Measurements from ENCODE around the gene TIAL1. TPM values are rescaled to one million over a fixed set of nuclear protein-coding genes. Genes with fewer than 3 reads are reported as not detected.

The TIAL1 gene
- total and polyA plus RNA-seq, 2 donors (not counting 3 experiments of a cell fraction or from before 2014, with no cell fraction given) = 57.7 to 150 TPM

- ChIA-PET CTCF (no interaction called here), POLR2A (no interaction called here)
- dilution Hi-C loops (cut with MboI; ENCODE audit: extremely low pct_ligation_motif_present, low sequenced_read_pairs) = no loop called here
Observed at GRCh38 chr10:119640384-119640783, 43.6 kb upstream of the TIAL1 start.

More at GRCh38 chr10:119640384-119640783, 43.6 kb upstream of the TIAL1 start:
- no peaks in the 10 kb centered on the region for H3K4me1 ChIP-seq (ENCODE audit: control insufficient read depth, extremely low read depth, insufficient read depth, low read length)
- H3K79me2 ChIP-seq (ENCODE audit: control insufficient read depth, insufficient read depth, low read length) = no peaks in the 10 kb centered on the region
- H3K9me3 ChIP-seq (replicated peaks; ENCODE audit: control insufficient read depth, insufficient read depth, low read length) = no peaks in the 10 kb centered on the region
- H3K4me2 ChIP-seq (ENCODE audit: insufficient read depth, low read length) = no peak overlapping the region
- H3K36me3 ChIP-seq (ENCODE audit: control insufficient read depth in 2 of 2, extremely low read depth in 1 of 2, insufficient read depth in 2 of 2, low read length in 2 of 2) = no peaks in the 10 kb centered on the region
- no peak overlapping the region for H3K4me3 ChIP-seq (replicated peaks in 1 of 3; ENCODE audit: insufficient read depth in 1 of 3, low read depth in 1 of 3, low read length in 3 of 3)
- FAIRE-seq (no peak), DNase-seq (ENCODE audit: low read depth, low spot score) (no peak)
- H3K9me1 ChIP-seq (replicated peaks; ENCODE audit: control insufficient read depth, extremely low read depth, insufficient read depth, low read length) = no peaks in the 10 kb centered on the region
- intact Hi-C loops (cut with micrococcal nuclease) = no loop called here
- BruUV-seq (replicated peaks) = no TSS peak
- no peaks in the 10 kb centered on the region for H4K20me1 ChIP-seq (replicated peaks; ENCODE audit: control insufficient read depth, extremely low read depth, insufficient read depth, low read length)
- TF ChIP-seq, protein P1, sequence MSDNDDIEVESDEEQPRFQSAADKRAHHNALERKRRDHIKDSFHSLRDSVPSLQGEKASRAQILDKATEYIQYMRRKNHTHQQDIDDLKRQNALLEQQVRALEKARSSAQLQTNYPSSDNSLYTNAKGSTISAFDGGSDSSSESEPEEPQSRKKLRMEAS (IDR thresholded peaks at IDR 0.05; ENCODE audit: insufficient read depth, insufficient read length) = no peak
- TF ChIP-seq POLR2A (IDR thresholded peaks at IDR 0.05; ENCODE audit: low read depth, low read length) (no peak), FOS (IDR thresholded peaks at IDR 0.05; ENCODE audit: borderline replicate concordance, insufficient read depth, low read length) (no peak), EZH2 (IDR thresholded peaks at IDR 0.05; ENCODE audit: borderline replicate concordance, low read depth, low read length, severe bottlenecking) (no peak), JUN (IDR thresholded peaks at IDR 0.05; ENCODE audit: borderline replicate concordance, insufficient read depth, insufficient read length, low read depth) (no peak), GATA2 (IDR thresholded peaks at IDR 0.05; ENCODE audit: insufficient read depth, insufficient read length, low read depth, low read length) (no peak), POLR2AphosphoS5 (IDR thresholded peaks at IDR 0.05; ENCODE audit: insufficient read depth, low read depth, low read length) (no peak), MYC (IDR thresholded peaks at IDR 0.05; ENCODE audit: low read depth, low read length) (no peak)
- TF ChIP-seq, protein P2, sequence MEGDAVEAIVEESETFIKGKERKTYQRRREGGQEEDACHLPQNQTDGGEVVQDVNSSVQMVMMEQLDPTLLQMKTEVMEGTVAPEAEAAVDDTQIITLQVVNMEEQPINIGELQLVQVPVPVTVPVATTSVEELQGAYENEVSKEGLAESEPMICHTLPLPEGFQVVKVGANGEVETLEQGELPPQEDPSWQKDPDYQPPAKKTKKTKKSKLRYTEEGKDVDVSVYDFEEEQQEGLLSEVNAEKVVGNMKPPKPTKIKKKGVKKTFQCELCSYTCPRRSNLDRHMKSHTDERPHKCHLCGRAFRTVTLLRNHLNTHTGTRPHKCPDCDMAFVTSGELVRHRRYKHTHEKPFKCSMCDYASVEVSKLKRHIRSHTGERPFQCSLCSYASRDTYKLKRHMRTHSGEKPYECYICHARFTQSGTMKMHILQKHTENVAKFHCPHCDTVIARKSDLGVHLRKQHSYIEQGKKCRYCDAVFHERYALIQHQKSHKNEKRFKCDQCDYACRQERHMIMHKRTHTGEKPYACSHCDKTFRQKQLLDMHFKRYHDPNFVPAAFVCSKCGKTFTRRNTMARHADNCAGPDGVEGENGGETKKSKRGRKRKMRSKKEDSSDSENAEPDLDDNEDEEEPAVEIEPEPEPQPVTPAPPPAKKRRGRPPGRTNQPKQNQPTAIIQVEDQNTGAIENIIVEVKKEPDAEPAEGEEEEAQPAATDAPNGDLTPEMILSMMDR (IDR thresholded peaks at IDR 0.05; ENCODE audit: extremely low read depth in 1 of 2, insufficient read depth in 1 of 2, low read depth in 1 of 2, low read length in 2 of 2) = no peak
- H3K27ac ChIP-seq (ENCODE audit: insufficient read depth, low read depth, low read length) = no peak overlapping the region
- no peak overlapping the region for H3K9ac ChIP-seq (replicated peaks; ENCODE audit: extremely low read depth, insufficient read depth, low read length)
- H2AFZ ChIP-seq (ENCODE audit: low read depth, low read length) = no peak overlapping the region
- H3K27me3 ChIP-seq (ENCODE audit: control insufficient read depth in 2 of 2, insufficient read depth in 2 of 2, low read length in 2 of 2) = peaks cover 0 to 2% of the 10 kb centered on the region in 2 experiments

All from endothelial cell of umbilical vein (primary cell).